HL-60 (cell line): ENCODE results near the gene HOXA11.
A peak's percentile ranks its signal among the peaks of the same experiment; 100 is the strongest.

Source experiments
- DNase-seq, 2 experiments: peaks; one replicate each; pipeline ENCODE4 v3.0.0-alpha.2; 2010 to 2020; ENCODE audit warnings: low read depth in 1 of 2, low spot score in 1 of 2
- H3K27ac ChIP-seq: fragments of 250-450 bp; sonication (Bioruptor Pico); replicated peaks from 2 replicates; pipeline ENCODE4 v1.5.1; 2020; ENCODE audit warnings: mild to moderate bottlenecking, moderate library complexity
- H3K27me3 ChIP-seq: fragments of 250-450 bp; sonication (Bioruptor Pico); 2 replicates; pipeline ENCODE4 v1.5.1; 2021; ENCODE audit warnings: mild to moderate bottlenecking, moderate library complexity; ENCODE audit not compliant: insufficient read depth, poor library complexity, severe bottlenecking
- H3K4me3 ChIP-seq: replicated peaks from 2 replicates; pipeline ENCODE4 v1.5.1; 2011; ENCODE audit warnings: mild to moderate bottlenecking, control low read depth, low read length; ENCODE audit not compliant: insufficient read depth
- GABPA ChIP-seq: IDR thresholded peaks from 2 replicates; pipeline ENCODE4 v1.6.1; 2012; ENCODE audit warnings: low read depth
- POLR2AphosphoS5 ChIP-seq: IDR thresholded peaks from 2 replicates; pipeline ENCODE4 v1.6.1; 2012; ENCODE audit warnings: low read depth
- SPI1 ChIP-seq: IDR thresholded peaks from 2 replicates; pipeline ENCODE4 v1.6.1; 2012; ENCODE audit warnings: low read depth, mild to moderate bottlenecking, borderline replicate concordance
- TF ChIP-seq, protein P1 (sequence below): IDR thresholded peaks from one replicate; pipeline ENCODE4 v1.5.1; 2011; ENCODE audit warnings: low read length, control low read depth, inconsistent platforms; ENCODE audit not compliant: insufficient read depth
- TF ChIP-seq, protein P2 (sequence below): IDR thresholded peaks from 2 replicates; pipeline ENCODE4 v1.6.1; 2012; ENCODE audit warnings: low read depth; ENCODE audit not compliant: insufficient replicate concordance

Gene HOXA11

DNA sequence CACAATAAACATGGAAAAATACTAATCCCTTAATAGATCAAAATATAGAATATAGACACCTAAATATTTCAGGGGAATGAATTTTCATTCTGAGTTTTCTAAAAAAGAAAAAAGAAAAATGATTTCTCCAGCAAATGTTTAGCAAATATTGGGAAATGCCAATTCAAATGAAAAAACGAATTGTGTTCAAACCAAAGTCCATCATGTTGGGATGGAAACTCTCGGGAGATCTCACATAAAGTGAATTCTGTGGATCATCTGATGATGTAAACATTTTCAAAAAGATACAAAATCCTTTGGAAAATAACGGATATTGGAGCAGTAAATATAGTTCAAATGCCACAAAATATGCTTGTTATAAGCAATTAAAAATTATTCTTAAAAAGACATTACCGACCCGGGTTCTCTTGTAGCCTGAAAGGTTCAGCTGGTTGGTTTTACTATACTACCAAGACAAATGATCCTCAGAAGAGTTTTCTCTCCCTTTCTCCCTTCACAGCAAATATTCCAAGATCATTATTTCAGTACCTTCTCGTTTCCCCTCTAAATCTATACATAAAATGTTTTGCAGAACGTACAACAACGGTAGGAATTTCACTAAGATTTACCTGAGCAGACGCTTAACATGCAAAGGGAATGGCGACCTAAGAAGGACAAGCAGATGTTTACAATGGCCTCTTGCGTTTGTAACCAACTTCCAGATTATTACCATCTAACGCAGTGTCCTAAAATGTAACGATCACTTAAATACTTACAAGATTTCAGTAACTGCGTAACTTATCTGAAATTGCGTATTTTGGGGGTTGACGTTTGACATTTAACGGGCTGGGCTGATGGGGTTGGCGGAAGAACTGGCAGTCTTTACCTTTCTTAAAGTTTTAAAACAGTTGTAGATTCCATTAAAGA is 12.4 kb upstream of the HOXA11 start:
- Histone ChIP-seq H3K27ac (no peak overlapping the region), H3K4me3 (no peak overlapping the region), H3K27me3 (peaks cover 70% of the 10 kb centered on the region)
- TF ChIP-seq, protein P1, sequence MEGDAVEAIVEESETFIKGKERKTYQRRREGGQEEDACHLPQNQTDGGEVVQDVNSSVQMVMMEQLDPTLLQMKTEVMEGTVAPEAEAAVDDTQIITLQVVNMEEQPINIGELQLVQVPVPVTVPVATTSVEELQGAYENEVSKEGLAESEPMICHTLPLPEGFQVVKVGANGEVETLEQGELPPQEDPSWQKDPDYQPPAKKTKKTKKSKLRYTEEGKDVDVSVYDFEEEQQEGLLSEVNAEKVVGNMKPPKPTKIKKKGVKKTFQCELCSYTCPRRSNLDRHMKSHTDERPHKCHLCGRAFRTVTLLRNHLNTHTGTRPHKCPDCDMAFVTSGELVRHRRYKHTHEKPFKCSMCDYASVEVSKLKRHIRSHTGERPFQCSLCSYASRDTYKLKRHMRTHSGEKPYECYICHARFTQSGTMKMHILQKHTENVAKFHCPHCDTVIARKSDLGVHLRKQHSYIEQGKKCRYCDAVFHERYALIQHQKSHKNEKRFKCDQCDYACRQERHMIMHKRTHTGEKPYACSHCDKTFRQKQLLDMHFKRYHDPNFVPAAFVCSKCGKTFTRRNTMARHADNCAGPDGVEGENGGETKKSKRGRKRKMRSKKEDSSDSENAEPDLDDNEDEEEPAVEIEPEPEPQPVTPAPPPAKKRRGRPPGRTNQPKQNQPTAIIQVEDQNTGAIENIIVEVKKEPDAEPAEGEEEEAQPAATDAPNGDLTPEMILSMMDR, result no peak
- no peak for TF ChIP-seq SPI1
- TF ChIP-seq, protein P2, sequence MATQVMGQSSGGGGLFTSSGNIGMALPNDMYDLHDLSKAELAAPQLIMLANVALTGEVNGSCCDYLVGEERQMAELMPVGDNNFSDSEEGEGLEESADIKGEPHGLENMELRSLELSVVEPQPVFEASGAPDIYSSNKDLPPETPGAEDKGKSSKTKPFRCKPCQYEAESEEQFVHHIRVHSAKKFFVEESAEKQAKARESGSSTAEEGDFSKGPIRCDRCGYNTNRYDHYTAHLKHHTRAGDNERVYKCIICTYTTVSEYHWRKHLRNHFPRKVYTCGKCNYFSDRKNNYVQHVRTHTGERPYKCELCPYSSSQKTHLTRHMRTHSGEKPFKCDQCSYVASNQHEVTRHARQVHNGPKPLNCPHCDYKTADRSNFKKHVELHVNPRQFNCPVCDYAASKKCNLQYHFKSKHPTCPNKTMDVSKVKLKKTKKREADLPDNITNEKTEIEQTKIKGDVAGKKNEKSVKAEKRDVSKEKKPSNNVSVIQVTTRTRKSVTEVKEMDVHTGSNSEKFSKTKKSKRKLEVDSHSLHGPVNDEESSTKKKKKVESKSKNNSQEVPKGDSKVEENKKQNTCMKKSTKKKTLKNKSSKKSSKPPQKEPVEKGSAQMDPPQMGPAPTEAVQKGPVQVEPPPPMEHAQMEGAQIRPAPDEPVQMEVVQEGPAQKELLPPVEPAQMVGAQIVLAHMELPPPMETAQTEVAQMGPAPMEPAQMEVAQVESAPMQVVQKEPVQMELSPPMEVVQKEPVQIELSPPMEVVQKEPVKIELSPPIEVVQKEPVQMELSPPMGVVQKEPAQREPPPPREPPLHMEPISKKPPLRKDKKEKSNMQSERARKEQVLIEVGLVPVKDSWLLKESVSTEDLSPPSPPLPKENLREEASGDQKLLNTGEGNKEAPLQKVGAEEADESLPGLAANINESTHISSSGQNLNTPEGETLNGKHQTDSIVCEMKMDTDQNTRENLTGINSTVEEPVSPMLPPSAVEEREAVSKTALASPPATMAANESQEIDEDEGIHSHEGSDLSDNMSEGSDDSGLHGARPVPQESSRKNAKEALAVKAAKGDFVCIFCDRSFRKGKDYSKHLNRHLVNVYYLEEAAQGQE, result no peak
- TF ChIP-seq POLR2AphosphoS5, result no peak
- TF ChIP-seq GABPA, result no peak
- DNase-seq, result no peak

DNA sequence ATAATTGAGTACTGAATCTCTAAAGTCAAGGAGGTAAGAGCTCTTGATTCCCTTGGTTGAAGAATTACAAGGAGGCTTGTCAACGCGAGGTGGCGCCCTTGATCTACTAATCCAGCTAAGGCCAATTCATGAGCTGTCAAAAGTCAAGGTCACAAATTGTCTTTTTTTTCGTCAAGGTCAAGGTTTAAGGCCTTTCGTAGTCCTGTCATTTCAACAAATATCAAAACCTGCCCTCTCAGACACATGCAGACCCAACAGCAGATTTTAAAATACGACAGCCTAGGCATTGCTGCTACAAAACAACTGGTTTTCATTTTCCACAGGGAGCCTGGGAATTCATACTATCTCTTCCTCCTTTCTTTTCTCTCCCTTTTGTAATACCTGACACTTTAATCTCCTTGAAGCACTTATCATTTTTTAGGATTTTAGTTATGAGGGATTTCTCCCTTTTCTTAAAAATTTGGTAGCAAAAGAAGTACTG is 11.3 kb upstream of the HOXA11 start:
- Histone ChIP-seq H3K4me3 (no peak overlapping the region), H3K27ac (no peak overlapping the region), H3K27me3 (peaks cover 75% of the 10 kb centered on the region)
- DNase-seq, result peak; percentile 69 to 72
- TF ChIP-seq, protein P1, result peak; percentile 36
- no peak for TF ChIP-seq POLR2AphosphoS5
- TF ChIP-seq, protein P2, result no peak
- no peak for TF ChIP-seq SPI1
- no peak for TF ChIP-seq GABPA

GRCh38 chr7:27194686-27195379 is 9.8 kb upstream of the HOXA11 start:
- H3K27ac ChIP-seq, result no peak overlapping the region
- TF ChIP-seq POLR2AphosphoS5 (no peak), SPI1 (no peak), GABPA (no peak)
- TF ChIP-seq, protein P2, result no peak
- TF ChIP-seq, protein P1, result no peak
- H3K27me3 ChIP-seq, result peaks cover 67% of the 10 kb centered on the region
- no peak overlapping the region for H3K4me3 ChIP-seq
- DNase-seq, result no peak
